Measurements from ENCODE around the gene INAFM2. TPM values are rescaled to one million over a fixed set of nuclear protein-coding genes. Genes with fewer than 3 reads are reported as not detected.

Gene INAFM2
- total and polyA plus RNA-seq, 9 of the 15 experiments (the other 6 are each of a cell fraction or from before 2014, with no cell fraction given), result 11.8 to 43.1 (median 27.2) TPM

DNA sequence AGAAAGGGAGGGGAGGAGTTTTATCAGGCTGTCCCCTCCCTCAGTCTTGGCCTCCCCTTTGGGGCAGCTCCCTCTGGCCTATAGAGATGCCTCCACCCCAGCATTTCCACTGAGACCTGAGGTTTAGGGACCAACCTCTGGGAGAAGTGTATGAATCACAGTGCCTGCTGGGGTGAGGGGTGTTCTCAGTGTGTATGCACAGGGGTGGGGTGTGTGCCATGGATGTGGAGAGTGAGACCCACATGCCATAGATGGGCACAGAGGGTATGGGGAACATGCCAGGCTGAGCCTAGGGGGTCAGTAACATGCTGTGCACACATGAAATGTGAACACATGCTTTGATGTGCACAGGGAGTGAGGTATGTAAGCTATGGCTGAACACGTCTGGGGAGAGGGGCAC, 28.2 kb upstream of the INAFM2 start:
- ATAC-seq (no peak), DNase-seq (ENCODE audit: extremely low read depth in 1 of 4, low spot score in 3 of 4) (no peak), FAIRE-seq (no peak)
- no peak overlapping the region for H2AFZ ChIP-seq (ENCODE audit: low read depth, low read length)
- no peak overlapping the region for H3K4me3 ChIP-seq
- no peak overlapping the region for H3K9ac ChIP-seq (ENCODE audit: insufficient read depth in 1 of 2, low read depth in 2 of 2, low read length in 2 of 2)
- H3K9me1 ChIP-seq (ENCODE audit: control insufficient read depth, insufficient read depth, low read length), result no peaks in the 10 kb centered on the region
- no peak overlapping the region for H3K27ac ChIP-seq (ENCODE audit: extremely low read depth, low read depth, low read length)
- TF ChIP-seq ZNF175 (CRISPR knock-in tag; IDR thresholded peaks at IDR 0.05; ENCODE audit: low read depth), result no peak
- no peak for TF ChIP-seq TCF7L2 (IDR thresholded peaks at IDR 0.05; ENCODE audit: low read depth, low read length)
- TF ChIP-seq, protein P1, sequence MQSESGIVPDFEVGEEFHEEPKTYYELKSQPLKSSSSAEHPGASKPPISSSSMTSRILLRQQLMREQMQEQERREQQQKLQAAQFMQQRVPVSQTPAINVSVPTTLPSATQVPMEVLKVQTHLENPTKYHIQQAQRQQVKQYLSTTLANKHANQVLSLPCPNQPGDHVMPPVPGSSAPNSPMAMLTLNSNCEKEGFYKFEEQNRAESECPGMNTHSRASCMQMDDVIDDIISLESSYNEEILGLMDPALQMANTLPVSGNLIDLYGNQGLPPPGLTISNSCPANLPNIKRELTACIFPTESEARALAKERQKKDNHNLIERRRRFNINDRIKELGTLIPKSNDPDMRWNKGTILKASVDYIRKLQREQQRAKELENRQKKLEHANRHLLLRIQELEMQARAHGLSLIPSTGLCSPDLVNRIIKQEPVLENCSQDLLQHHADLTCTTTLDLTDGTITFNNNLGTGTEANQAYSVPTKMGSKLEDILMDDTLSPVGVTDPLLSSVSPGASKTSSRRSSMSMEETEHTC (IDR thresholded peaks at IDR 0.05), result no peak
- H3K79me2 ChIP-seq (ENCODE audit: control insufficient read depth, insufficient read depth, low read length), result no peaks in the 10 kb centered on the region
- H4K20me1 ChIP-seq (replicated peaks; ENCODE audit: control insufficient read depth, insufficient read depth, low read length), result 0 out of 2 replicates have a peak, but pooled peaks cover 2% of the 10 kb centered on the region
- H3K9me3 ChIP-seq (replicated peaks; ENCODE audit: control insufficient read depth, insufficient read depth, low read depth, low read length), result no peaks in the 10 kb centered on the region
- ChIA-PET POLR2A (interaction anchor here (0.8 kb wide), 1 partner anchor 69 kb away, joined by 3 read pairs; no protein-coding TSS in a partner anchor), CTCF (ENCODE audit: low intra/inter-chr PET ratio) (no interaction called here)
- no peak overlapping the region for H3K4me2 ChIP-seq (ENCODE audit: insufficient read depth, low read length)
- in situ Hi-C loops (cut with MboI) (no loop called here), intact Hi-C loops (cut with micrococcal nuclease) (no loop called here)
- WGBS (ENCODE audit: insufficient coverage, low coverage, missing lambda C conversion rate), result 20% methylated on average over 1 of the region's 1 CpG
- H3K4me1 ChIP-seq (replicated peaks in 1 of 2; ENCODE audit: control insufficient read depth in 2 of 2, insufficient read depth in 2 of 2, low read length in 2 of 2), result peaks cover 0 to 31% of the 10 kb centered on the region in 2 experiments; a peak in 3 of 5 replicates
- no peaks in the 10 kb centered on the region for H3K36me3 ChIP-seq (ENCODE audit: control insufficient read depth, insufficient read depth, low read length)
- peaks cover 3 to 41% of the 10 kb centered on the region in 2 experiments; a peak in 4 of 5 replicates for H3K27me3 ChIP-seq (ENCODE audit: control insufficient read depth in 2 of 2, insufficient read depth in 2 of 2, low read length in 2 of 2)
- BruUV-seq (replicated peaks), result no TSS peak

Measured in K562 (cell line).